Mucosa of stomach (tissue), 1 donor: Measurements from ENCODE around the gene VEZT.

Source experiments
- H3K27me3 ChIP-seq: one replicate; pipeline ENCODE4 v1.7.0; 2013; ENCODE audit warnings: mild to moderate bottlenecking, low read length; ENCODE audit not compliant: control insufficient read depth, insufficient read depth
- H3K36me3 ChIP-seq: one replicate; pipeline ENCODE4 v1.7.0; 2013; ENCODE audit warnings: low read length; ENCODE audit not compliant: control insufficient read depth, insufficient read depth
- H3K4me1 ChIP-seq: one replicate; pipeline ENCODE4 v1.7.0; 2013; ENCODE audit warnings: mild to moderate bottlenecking, low read length; ENCODE audit not compliant: control insufficient read depth, insufficient read depth
- H3K4me3 ChIP-seq: one replicate; pipeline ENCODE4 v1.7.0; 2013; ENCODE audit warnings: low read length
- H3K9ac ChIP-seq: one replicate; pipeline ENCODE4 v1.7.0; 2013; ENCODE audit warnings: mild to moderate bottlenecking, low read length, moderate library complexity
- H3K9me3 ChIP-seq: one replicate; pipeline ENCODE4 v1.7.0; 2013; ENCODE audit warnings: mild to moderate bottlenecking, low read length, moderate library complexity; ENCODE audit not compliant: control insufficient read depth
- donor health status: Pancreatic carcinoma.

Gene VEZT

DNA sequence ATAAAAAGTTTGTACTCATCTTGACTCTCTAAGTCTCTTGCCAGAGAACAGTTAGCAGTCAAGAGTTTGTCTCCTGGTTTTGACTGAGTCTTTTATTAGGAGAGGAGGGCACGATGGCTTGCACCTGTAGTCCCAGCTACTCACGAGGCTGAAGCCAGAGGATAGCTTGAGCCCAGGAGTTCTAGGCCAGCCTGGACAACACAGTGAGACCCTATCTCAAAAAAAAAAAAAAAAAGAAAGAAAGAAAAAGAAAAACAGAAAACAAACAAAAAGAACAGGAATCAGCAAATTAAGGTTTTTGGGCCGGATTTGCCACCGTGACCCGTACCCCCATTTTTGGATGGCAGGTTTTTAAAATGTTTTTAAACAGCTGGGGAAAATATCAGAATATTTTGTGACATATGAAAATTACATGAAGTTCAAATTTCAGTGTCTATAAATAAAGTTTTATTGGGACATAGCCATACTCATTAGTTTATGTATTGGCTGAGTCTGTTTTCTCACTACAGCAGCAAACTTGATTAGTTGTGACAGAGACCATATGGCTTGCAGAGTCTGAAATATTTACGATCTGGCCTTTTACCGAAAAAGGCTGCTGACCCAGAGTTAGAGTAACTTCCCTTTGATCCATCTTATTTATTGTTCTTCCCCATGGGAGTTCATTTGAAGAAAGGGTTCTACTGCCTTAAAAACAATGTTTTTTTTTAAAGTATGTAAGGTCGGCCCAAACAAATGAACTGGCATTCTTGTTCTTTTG is 31.2 kb downstream of the VEZT start:
- no peak overlapping the region for H3K9ac ChIP-seq
- no peak overlapping the region for H3K4me3 ChIP-seq
- no peaks in the 10 kb centered on the region for H3K27me3 ChIP-seq
- H3K4me1 ChIP-seq: peaks cover 5% of the 10 kb centered on the region
- no peaks in the 10 kb centered on the region for H3K9me3 ChIP-seq
- H3K36me3 ChIP-seq: no peaks in the 10 kb centered on the region

GRCh38 chr12:95253386-95253785 is 35.8 kb downstream of the VEZT start:
- Histone ChIP-seq H3K27me3 (no peaks in the 10 kb centered on the region), H3K4me1 (peaks cover 5% of the 10 kb centered on the region), H3K9ac (no peak overlapping the region), H3K9me3 (no peaks in the 10 kb centered on the region), H3K36me3 (no peaks in the 10 kb centered on the region), H3K4me3 (no peak overlapping the region)

GRCh38 chr12:95257541-95257940 is 39.9 kb downstream of the VEZT start:
- no peaks in the 10 kb centered on the region for H3K27me3 ChIP-seq
- no peak overlapping the region for H3K4me3 ChIP-seq
- no peaks in the 10 kb centered on the region for H3K4me1 ChIP-seq
- H3K9me3 ChIP-seq: no peaks in the 10 kb centered on the region
- no peak overlapping the region for H3K9ac ChIP-seq
- no peaks in the 10 kb centered on the region for H3K36me3 ChIP-seq

DNA sequence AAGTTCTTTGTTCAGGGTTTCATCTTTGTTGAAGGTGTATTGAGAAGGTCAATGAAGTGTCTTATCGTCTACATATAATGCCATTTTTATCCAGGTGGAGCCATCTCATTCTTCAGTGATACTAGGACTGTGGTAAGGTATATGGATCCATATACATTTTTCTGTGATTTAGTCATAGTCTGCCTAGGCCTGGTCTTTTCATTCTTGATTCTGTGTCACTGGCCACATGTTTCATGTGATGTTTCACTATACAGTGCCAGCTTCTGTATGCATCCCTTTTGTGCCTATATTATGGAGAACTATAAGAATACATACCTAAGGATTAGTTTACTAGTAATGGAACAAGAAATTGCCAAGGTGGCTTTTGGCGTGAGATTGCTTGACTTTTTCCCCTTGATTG is 40.5 kb downstream of the VEZT start:
- no peak overlapping the region for H3K9ac ChIP-seq
- H3K4me3 ChIP-seq: no peak overlapping the region
- H3K36me3 ChIP-seq: no peaks in the 10 kb centered on the region
- no peaks in the 10 kb centered on the region for H3K4me1 ChIP-seq
- no peaks in the 10 kb centered on the region for H3K9me3 ChIP-seq
- H3K27me3 ChIP-seq: no peaks in the 10 kb centered on the region

GRCh38 chr12:95258803-95259202 is 41.2 kb downstream of the VEZT start:
- Histone ChIP-seq H3K4me1 (no peaks in the 10 kb centered on the region), H3K9ac (no peak overlapping the region), H3K27me3 (no peaks in the 10 kb centered on the region), H3K9me3 (no peaks in the 10 kb centered on the region), H3K4me3 (no peak overlapping the region), H3K36me3 (no peaks in the 10 kb centered on the region)

GRCh38 chr12:95259368-95259767 is 41.8 kb downstream of the VEZT start:
- Histone ChIP-seq H3K9me3 (no peaks in the 10 kb centered on the region), H3K36me3 (no peaks in the 10 kb centered on the region), H3K4me3 (no peak overlapping the region), H3K9ac (no peak overlapping the region), H3K27me3 (no peaks in the 10 kb centered on the region), H3K4me1 (no peaks in the 10 kb centered on the region)

DNA sequence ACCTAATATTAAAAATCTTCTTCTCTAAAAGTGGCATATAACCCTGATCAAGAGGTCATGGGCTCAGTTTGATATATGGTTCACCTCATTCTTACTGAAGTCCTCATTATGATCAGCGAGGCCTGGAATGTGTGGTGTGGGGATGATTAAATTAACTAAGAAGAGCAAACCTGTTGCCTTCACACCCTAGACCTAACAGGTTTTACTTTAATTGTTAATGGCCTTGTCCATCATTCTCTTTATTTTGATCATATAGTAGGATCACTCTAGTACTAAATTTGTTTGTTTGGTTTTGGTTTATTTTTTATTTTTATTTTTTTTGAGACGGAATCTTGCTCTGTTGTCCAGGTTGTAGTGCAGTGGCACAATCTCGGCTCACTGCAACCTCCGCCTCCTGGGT is 43.5 kb downstream of the VEZT start:
- H3K4me1 ChIP-seq: no peaks in the 10 kb centered on the region
- no peaks in the 10 kb centered on the region for H3K36me3 ChIP-seq

DNA sequence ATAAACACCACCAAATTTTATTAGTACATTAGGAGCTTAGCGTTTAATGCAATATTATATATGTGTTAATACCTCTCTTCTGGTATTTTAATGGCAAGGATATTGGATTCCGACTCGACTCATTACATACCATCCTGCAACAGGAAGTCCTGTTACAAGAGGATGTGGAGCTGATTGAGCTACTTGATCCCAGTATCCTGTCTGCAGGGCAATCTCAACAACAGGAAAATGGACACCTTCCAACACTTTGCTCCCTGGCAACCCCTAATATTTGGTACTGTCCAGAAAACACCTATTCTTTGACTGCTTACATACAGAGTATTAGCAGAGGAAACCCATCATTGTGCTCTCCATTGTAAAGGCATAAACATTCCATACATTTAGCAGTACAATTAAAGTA is 45.2 kb downstream of the VEZT start:
- no peaks in the 10 kb centered on the region for H3K36me3 ChIP-seq
- H3K9me3 ChIP-seq: no peaks in the 10 kb centered on the region
- H3K27me3 ChIP-seq: no peaks in the 10 kb centered on the region
- no peak overlapping the region for H3K9ac ChIP-seq
- no peaks in the 10 kb centered on the region for H3K4me1 ChIP-seq
- no peak overlapping the region for H3K4me3 ChIP-seq

More for the DNA sequence above, 43.5 kb downstream of the VEZT start:
- no peaks in the 10 kb centered on the region for H3K27me3 ChIP-seq
- no peak overlapping the region for H3K4me3 ChIP-seq
- H3K9ac ChIP-seq: no peak overlapping the region
- H3K9me3 ChIP-seq: no peaks in the 10 kb centered on the region

DNA sequence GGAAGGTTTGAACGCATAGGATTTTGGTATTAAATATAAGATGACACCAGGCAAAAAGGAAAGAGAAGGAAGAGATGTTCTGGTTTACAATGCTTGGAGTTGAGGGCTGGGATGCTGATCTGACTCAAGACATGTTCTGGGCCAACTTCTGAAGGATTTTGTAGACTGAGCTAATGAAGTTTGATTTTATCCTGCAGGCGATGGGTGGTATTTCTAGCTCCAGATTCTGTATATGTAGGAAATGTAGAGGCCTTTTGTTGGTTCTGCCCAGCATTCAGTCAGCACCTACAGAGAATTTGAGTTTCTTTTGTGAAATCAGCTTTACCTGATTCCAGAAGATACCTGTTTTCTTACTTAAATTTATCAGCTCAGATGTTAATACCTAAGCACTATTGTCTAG is 48.2 kb downstream of the VEZT start:
- Histone ChIP-seq H3K4me1 (no peaks in the 10 kb centered on the region), H3K9me3 (no peaks in the 10 kb centered on the region), H3K4me3 (no peak overlapping the region), H3K9ac (no peak overlapping the region), H3K27me3 (no peaks in the 10 kb centered on the region), H3K36me3 (no peaks in the 10 kb centered on the region)

DNA sequence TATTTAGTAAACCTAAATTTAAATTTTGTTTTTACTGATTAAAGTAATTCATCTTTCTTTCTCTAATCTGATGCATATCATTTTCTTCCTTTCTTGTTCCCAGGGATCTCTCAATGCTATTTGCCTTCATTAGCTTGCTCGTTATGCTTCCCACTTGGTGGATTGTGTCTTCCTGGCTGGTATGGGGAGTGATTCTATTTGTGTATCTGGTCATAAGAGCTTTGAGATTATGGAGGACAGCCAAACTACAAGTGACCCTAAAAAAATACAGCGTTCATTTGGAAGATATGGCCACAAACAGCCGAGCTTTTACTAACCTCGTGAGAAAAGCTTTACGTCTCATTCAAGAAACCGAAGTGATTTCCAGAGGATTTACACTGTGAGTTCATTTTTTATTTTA is 48.6 kb downstream of the VEZT start:
- no peak overlapping the region for H3K9ac ChIP-seq
- H3K27me3 ChIP-seq: no peaks in the 10 kb centered on the region
- H3K4me1 ChIP-seq: peaks cover 3% of the 10 kb centered on the region
- no peaks in the 10 kb centered on the region for H3K36me3 ChIP-seq
- H3K9me3 ChIP-seq: no peaks in the 10 kb centered on the region
- no peak overlapping the region for H3K4me3 ChIP-seq

DNA sequence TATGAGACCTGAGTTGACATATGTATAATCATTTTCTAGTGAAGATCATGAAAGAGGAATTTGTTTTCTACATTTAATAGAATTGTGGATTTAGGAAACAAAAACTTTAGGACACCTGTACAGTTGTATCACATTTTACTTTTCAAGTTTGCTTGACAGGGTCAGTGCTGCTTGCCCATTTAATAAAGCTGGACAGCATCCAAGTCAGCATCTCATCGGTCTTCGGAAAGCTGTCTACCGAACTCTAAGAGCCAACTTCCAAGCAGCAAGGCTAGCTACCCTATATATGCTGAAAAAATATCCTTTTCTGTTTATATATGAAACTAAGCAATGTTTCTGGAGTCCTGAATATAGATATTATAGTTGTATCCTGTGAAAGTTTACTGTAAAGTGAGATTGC is 52.3 kb downstream of the VEZT start:
- Histone ChIP-seq H3K9ac (no peak overlapping the region), H3K9me3 (no peaks in the 10 kb centered on the region), H3K36me3 (no peaks in the 10 kb centered on the region), H3K4me3 (no peak overlapping the region), H3K4me1 (peaks cover 4% of the 10 kb centered on the region), H3K27me3 (no peaks in the 10 kb centered on the region)

DNA sequence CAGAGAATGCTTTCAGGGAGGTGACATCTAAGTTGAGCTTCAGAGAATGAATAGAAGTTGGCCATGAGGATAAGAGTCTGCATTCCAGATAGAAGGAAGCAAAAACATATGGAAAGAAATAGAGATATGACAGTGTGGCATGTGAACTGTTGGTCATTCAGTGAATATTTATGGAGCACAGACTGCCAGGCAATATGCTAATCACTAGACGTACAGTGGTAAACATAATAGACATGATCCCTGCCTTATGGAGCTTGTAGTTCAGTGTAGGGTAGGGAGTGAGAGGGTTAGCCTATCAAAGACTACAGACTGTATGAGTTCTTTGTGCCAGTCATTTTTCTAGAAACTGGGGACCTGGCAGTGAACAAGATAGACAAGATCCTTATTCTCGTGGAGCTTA is 53.9 kb downstream of the VEZT start:
- Histone ChIP-seq H3K9me3 (no peaks in the 10 kb centered on the region), H3K4me1 (peaks cover 4% of the 10 kb centered on the region), H3K9ac (no peak overlapping the region), H3K4me3 (no peak overlapping the region), H3K27me3 (no peaks in the 10 kb centered on the region), H3K36me3 (no peaks in the 10 kb centered on the region)

DNA sequence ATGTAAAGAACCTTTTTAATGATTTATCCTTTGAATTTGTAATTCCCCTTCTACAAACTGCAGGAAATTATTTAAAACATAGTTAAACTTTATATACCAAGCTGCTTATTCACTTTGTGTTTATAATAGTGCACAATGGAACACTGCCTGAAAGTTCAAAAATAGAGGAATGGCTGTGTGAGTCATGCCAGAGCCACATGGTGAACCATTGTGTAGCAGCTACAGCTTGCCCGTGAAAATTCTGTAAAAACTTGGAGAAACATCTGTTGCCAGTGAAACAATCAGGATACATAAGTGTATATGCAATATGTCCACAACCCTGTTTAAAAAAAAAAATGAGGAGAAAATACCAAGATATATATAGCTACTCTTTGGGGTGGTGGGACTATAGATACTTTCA is 59.5 kb downstream of the VEZT start:
- Histone ChIP-seq H3K36me3 (no peaks in the 10 kb centered on the region), H3K9ac (no peak overlapping the region), H3K4me1 (no peaks in the 10 kb centered on the region), H3K9me3 (no peaks in the 10 kb centered on the region), H3K4me3 (no peak overlapping the region), H3K27me3 (no peaks in the 10 kb centered on the region)
